ENCODE data around the gene SHISA6.

Gene SHISA6

GRCh38 chr17:11212792-11213191, 28.2 kb upstream of the SHISA6 start:
- ATAC-seq (ENCODE audit: low read depth) (no peak), DNase-seq (ENCODE audit: low spot score) (no peak)
- Histone ChIP-seq H3K4me1 (ENCODE audit: insufficient read depth, poor library complexity, severe bottlenecking) (no peaks in the 10 kb centered on the region), H3K27ac (ENCODE audit: poor library complexity, severe bottlenecking) (no peak overlapping the region), H3K27me3 (ENCODE audit: insufficient read depth, poor library complexity, severe bottlenecking) (no peaks in the 10 kb centered on the region), H3K4me3 (ENCODE audit: severe bottlenecking) (no peak overlapping the region), H3K9me3 (ENCODE audit: severe bottlenecking) (no peaks in the 10 kb centered on the region), H3K36me3 (ENCODE audit: low read depth) (no peaks in the 10 kb centered on the region)
- no peak for TF ChIP-seq CTCF (IDR thresholded peaks at IDR 0.05; ENCODE audit: poor library complexity, severe bottlenecking)

GRCh38 chr17:11216976-11217375, 24.0 kb upstream of the SHISA6 start:
- Histone ChIP-seq H3K27me3 (ENCODE audit: insufficient read depth, poor library complexity, severe bottlenecking) (no peaks in the 10 kb centered on the region), H3K4me1 (ENCODE audit: insufficient read depth, poor library complexity, severe bottlenecking) (no peaks in the 10 kb centered on the region), H3K27ac (ENCODE audit: poor library complexity, severe bottlenecking) (no peak overlapping the region), H3K36me3 (ENCODE audit: low read depth) (no peaks in the 10 kb centered on the region), H3K4me3 (ENCODE audit: severe bottlenecking) (no peak overlapping the region), H3K9me3 (ENCODE audit: severe bottlenecking) (no peaks in the 10 kb centered on the region)
- no peak for TF ChIP-seq CTCF (IDR thresholded peaks at IDR 0.05; ENCODE audit: poor library complexity, severe bottlenecking)
- ATAC-seq (ENCODE audit: low read depth) (no peak), DNase-seq (ENCODE audit: low spot score) (no peak)

- Histone ChIP-seq H3K36me3 (ENCODE audit: low read depth) (no peaks in the 10 kb centered on the region), H3K27ac (ENCODE audit: poor library complexity, severe bottlenecking) (no peak overlapping the region), H3K4me3 (ENCODE audit: severe bottlenecking) (no peak overlapping the region), H3K9me3 (ENCODE audit: severe bottlenecking) (no peaks in the 10 kb centered on the region), H3K4me1 (ENCODE audit: insufficient read depth, poor library complexity, severe bottlenecking) (no peaks in the 10 kb centered on the region), H3K27me3 (ENCODE audit: insufficient read depth, poor library complexity, severe bottlenecking) (no peaks in the 10 kb centered on the region)
- no peak for TF ChIP-seq CTCF (IDR thresholded peaks at IDR 0.05; ENCODE audit: poor library complexity, severe bottlenecking)
- ATAC-seq (ENCODE audit: low read depth) = no peak
- DNase-seq (ENCODE audit: low spot score) = no peak
These were observed 19.8 kb upstream of the SHISA6 start for GRCh38 chr17:11221196-11221595.

- Histone ChIP-seq H3K36me3 (ENCODE audit: low read depth) (no peaks in the 10 kb centered on the region), H3K27ac (ENCODE audit: poor library complexity, severe bottlenecking) (no peak overlapping the region), H3K9me3 (ENCODE audit: severe bottlenecking) (no peaks in the 10 kb centered on the region), H3K27me3 (ENCODE audit: insufficient read depth, poor library complexity, severe bottlenecking) (no peaks in the 10 kb centered on the region), H3K4me3 (ENCODE audit: severe bottlenecking) (no peak overlapping the region), H3K4me1 (ENCODE audit: insufficient read depth, poor library complexity, severe bottlenecking) (no peaks in the 10 kb centered on the region)
- no peak for DNase-seq (ENCODE audit: low spot score)
- TF ChIP-seq CTCF (IDR thresholded peaks at IDR 0.05; ENCODE audit: poor library complexity, severe bottlenecking) = no peak
- no peak for ATAC-seq (ENCODE audit: low read depth)
These were observed 19.3 kb upstream of the SHISA6 start for GRCh38 chr17:11221721-11222120.

GRCh38 chr17:11238705-11239104, 2.3 kb upstream of the SHISA6 start:
- TF ChIP-seq CTCF (IDR thresholded peaks at IDR 0.05; ENCODE audit: poor library complexity, severe bottlenecking) = no peak
- no peaks in the 10 kb centered on the region for H3K4me1 ChIP-seq (ENCODE audit: insufficient read depth, poor library complexity, severe bottlenecking)
- no peaks in the 10 kb centered on the region for H3K9me3 ChIP-seq (ENCODE audit: severe bottlenecking)
- H3K36me3 ChIP-seq (ENCODE audit: low read depth) = no peaks in the 10 kb centered on the region
- H3K4me3 ChIP-seq (ENCODE audit: severe bottlenecking) = no peak overlapping the region
- peaks cover 29% of the 10 kb centered on the region for H3K27me3 ChIP-seq (ENCODE audit: insufficient read depth, poor library complexity, severe bottlenecking)
- no peak overlapping the region for H3K27ac ChIP-seq (ENCODE audit: poor library complexity, severe bottlenecking)
- ATAC-seq (ENCODE audit: low read depth) (no peak; the same call in 2 of the 3 replicates), DNase-seq (ENCODE audit: low spot score) (no peak)
